Measurements from ENCODE around the gene ZNF488. TPM values are rescaled to one million over a fixed set of nuclear protein-coding genes. Genes with fewer than 3 reads are reported as not detected.

Gene ZNF488
- total RNA-seq, 2 donors from 2014 or later, result not detected

- DNase-seq (ENCODE audit: low spot score) (no peak), ATAC-seq (ENCODE audit: insufficient number of reproducible peaks, low FRiP score, low read depth) (no peak)
- TF ChIP-seq CTCF (IDR thresholded peaks at IDR 0.05), result no peak
- H3K4me1 ChIP-seq (ENCODE audit: control insufficient read depth in 1 of 2, low read depth in 2 of 2), result peaks cover 0 to 6% of the 10 kb centered on the region in 2 donors
- H3K9me3 ChIP-seq, result no peaks in the 10 kb centered on the region
- no peaks in the 10 kb centered on the region for H3K36me3 ChIP-seq
- H3K27ac ChIP-seq, result no peak overlapping the region
- H3K4me3 ChIP-seq, result no peak overlapping the region
- no peaks in the 10 kb centered on the region for H3K27me3 ChIP-seq (replicated peaks; ENCODE audit: insufficient read depth)
These were observed 44.8 kb downstream of the ZNF488 start for GRCh38 chr10:47339186-47339735.

- ATAC-seq (ENCODE audit: insufficient number of reproducible peaks, low FRiP score, low read depth), result no peak
- no peak for DNase-seq (ENCODE audit: low spot score)
- Histone ChIP-seq H3K4me1 (ENCODE audit: control insufficient read depth in 1 of 2, low read depth in 2 of 2) (peaks cover 0 to 6% of the 10 kb centered on the region in 2 donors), H3K9me3 (no peaks in the 10 kb centered on the region), H3K4me3 (no peak overlapping the region), H3K36me3 (no peaks in the 10 kb centered on the region), H3K27ac (no peak overlapping the region), H3K27me3 (replicated peaks; ENCODE audit: insufficient read depth) (no peaks in the 10 kb centered on the region)
- no peak for TF ChIP-seq CTCF (IDR thresholded peaks at IDR 0.05)
These were observed 46.8 kb downstream of the ZNF488 start for GRCh38 chr10:47337310-47337709.

- no peaks in the 10 kb centered on the region for H3K36me3 ChIP-seq
- peaks cover 0 to 6% of the 10 kb centered on the region in 2 donors for H3K4me1 ChIP-seq (ENCODE audit: control insufficient read depth in 1 of 2, low read depth in 2 of 2)
- DNase-seq (ENCODE audit: low spot score) (no peak), ATAC-seq (ENCODE audit: insufficient number of reproducible peaks, low FRiP score, low read depth) (no peak)
- H3K27me3 ChIP-seq (replicated peaks; ENCODE audit: insufficient read depth), result no peaks in the 10 kb centered on the region
- H3K27ac ChIP-seq, result no peak overlapping the region
- H3K9me3 ChIP-seq, result no peaks in the 10 kb centered on the region
- H3K4me3 ChIP-seq, result no peak overlapping the region
- TF ChIP-seq CTCF (IDR thresholded peaks at IDR 0.05), result no peak
These were observed 47.5 kb downstream of the ZNF488 start for GRCh38 chr10:47336387-47337134.

GRCh38 chr10:47335906-47336305 is 48.2 kb downstream of the ZNF488 start:
- no peak overlapping the region for H3K27ac ChIP-seq
- TF ChIP-seq CTCF (IDR thresholded peaks at IDR 0.05), result no peak
- no peaks in the 10 kb centered on the region for H3K9me3 ChIP-seq
- H3K27me3 ChIP-seq (replicated peaks; ENCODE audit: insufficient read depth), result no peaks in the 10 kb centered on the region
- ATAC-seq (ENCODE audit: insufficient number of reproducible peaks, low FRiP score, low read depth), result no peak
- H3K36me3 ChIP-seq, result no peaks in the 10 kb centered on the region
- DNase-seq (ENCODE audit: low spot score), result no peak
- H3K4me1 ChIP-seq (ENCODE audit: control insufficient read depth in 1 of 2, low read depth in 2 of 2), result peaks cover 0 to 6% of the 10 kb centered on the region in 2 donors
- H3K4me3 ChIP-seq, result no peak overlapping the region

GRCh38 chr10:47334466-47335295 is 49.4 kb downstream of the ZNF488 start:
- peaks cover 0 to 6% of the 10 kb centered on the region in 2 donors for H3K4me1 ChIP-seq (ENCODE audit: control insufficient read depth in 1 of 2, low read depth in 2 of 2)
- H3K27me3 ChIP-seq (replicated peaks; ENCODE audit: insufficient read depth), result no peaks in the 10 kb centered on the region
- no peaks in the 10 kb centered on the region for H3K36me3 ChIP-seq
- DNase-seq (ENCODE audit: low spot score) (no peak), ATAC-seq (ENCODE audit: insufficient number of reproducible peaks, low FRiP score, low read depth) (no peak)
- H3K27ac ChIP-seq, result no peak overlapping the region
- H3K9me3 ChIP-seq, result no peaks in the 10 kb centered on the region
- TF ChIP-seq CTCF (IDR thresholded peaks at IDR 0.05), result no peak
- no peak overlapping the region for H3K4me3 ChIP-seq

Data from thoracic aorta (tissue), 2 donors.